ENCODE data around the gene DBNDD2. TPM values are rescaled to one million over a fixed set of nuclear protein-coding genes. Genes with fewer than 3 reads are reported as not detected.

DBNDD2 gene
- total RNA-seq, 1 donor from 2014 or later = 18.1 TPM

- Mint-ChIP-seq H3K9me3 (no peaks in the 10 kb centered on the region), H3K27me3 (ENCODE audit: low read depth) (peaks cover 4% of the 10 kb centered on the region), H3K4me3 (peak overlapping the region; percentile 12), H3K4me1 (peaks cover 22% of the 10 kb centered on the region), H3K36me3 (ENCODE audit: low read depth) (peaks cover 7% of the 10 kb centered on the region), H3K27ac (ENCODE audit: unreplicated experiment) (peak overlapping the region; percentile 67)
- DNase-seq (ENCODE audit: low read depth, low spot score) = no peak
- no peak for TF ChIP-seq CTCF (conservative IDR thresholded peaks at IDR 0.05)
Measured at GRCh38 chr20:45412653-45413052, 4.6 kb downstream of the DBNDD2 start.

- no peak for TF ChIP-seq CTCF (conservative IDR thresholded peaks at IDR 0.05)
- no peaks in the 10 kb centered on the region for H3K27me3 Mint-ChIP-seq (ENCODE audit: low read depth)
- no peak overlapping the region for H3K27ac Mint-ChIP-seq (ENCODE audit: unreplicated experiment)
- DNase-seq (ENCODE audit: low read depth, low spot score) = no peak
- no peaks in the 10 kb centered on the region for H3K9me3 Mint-ChIP-seq
- no peak overlapping the region for H3K4me3 Mint-ChIP-seq
- H3K36me3 Mint-ChIP-seq (ENCODE audit: low read depth) = peaks cover 7% of the 10 kb centered on the region
- H3K4me1 Mint-ChIP-seq = peaks cover 19% of the 10 kb centered on the region
Measured at GRCh38 chr20:45413479-45413878, 5.4 kb downstream of the DBNDD2 start.

- Mint-ChIP-seq H3K27me3 (ENCODE audit: low read depth) (no peaks in the 10 kb centered on the region), H3K27ac (ENCODE audit: unreplicated experiment) (peak within 1 kb of the TSS; percentile 93), H3K9me3 (no peaks in the 10 kb centered on the region), H3K4me1 (peaks cover 19% of the 10 kb centered on the region), H3K36me3 (ENCODE audit: low read depth) (peaks cover 3% of the 10 kb centered on the region), H3K4me3 (peak within 1 kb of the TSS; percentile 99)
- TF ChIP-seq CTCF (conservative IDR thresholded peaks at IDR 0.05) = no peak
- DNase-seq (ENCODE audit: low read depth, low spot score) = peak; percentile 68
Measured at GRCh38 chr20:45415822-45416637, 7.9 kb downstream of the DBNDD2 start, which contains the start of gene PIGT. Gene PIGT, plus strand, starts transcription at chr20:45416141. Its CDS starts 16 bp downstream, at chr20:45416157.

- peak overlapping the region; percentile 99 for H3K4me3 Mint-ChIP-seq
- TF ChIP-seq CTCF (conservative IDR thresholded peaks at IDR 0.05) = no peak
- H3K27ac Mint-ChIP-seq (ENCODE audit: unreplicated experiment) = no peak overlapping the region
- H3K27me3 Mint-ChIP-seq (ENCODE audit: low read depth) = no peaks in the 10 kb centered on the region
- H3K36me3 Mint-ChIP-seq (ENCODE audit: low read depth) = peaks cover 3% of the 10 kb centered on the region
- H3K9me3 Mint-ChIP-seq = no peaks in the 10 kb centered on the region
- no peak for DNase-seq (ENCODE audit: low read depth, low spot score)
- peaks cover 19% of the 10 kb centered on the region for H3K4me1 Mint-ChIP-seq
Measured at GRCh38 chr20:45416917-45417316, 8.8 kb downstream of the DBNDD2 start.

- Mint-ChIP-seq H3K27ac (ENCODE audit: unreplicated experiment) (no peak overlapping the region), H3K36me3 (ENCODE audit: low read depth) (no peaks in the 10 kb centered on the region), H3K4me3 (peak overlapping the region; percentile 39), H3K9me3 (no peaks in the 10 kb centered on the region), H3K4me1 (peaks cover 19% of the 10 kb centered on the region), H3K27me3 (ENCODE audit: low read depth) (no peaks in the 10 kb centered on the region)
- DNase-seq (ENCODE audit: low read depth, low spot score) = no peak
- TF ChIP-seq CTCF (conservative IDR thresholded peaks at IDR 0.05) = no peak
Measured at GRCh38 chr20:45419188-45420091, 11.4 kb downstream of the DBNDD2 start.

Data from neural crest cell (in vitro differentiated cells).